B cell (primary cell): Measurements from ENCODE around the gene NLRP9.

Experiments
- EZH2 ChIP-seq: IDR thresholded peaks from 2 replicates; pipeline ENCODE4 v1.6.1; 2012; ENCODE audit warnings: borderline replicate concordance, low read depth, mild to moderate bottlenecking, moderate library complexity, low read length; ENCODE audit not compliant: insufficient read depth, poor library complexity, severe bottlenecking
- TF ChIP-seq, protein P1 (sequence below): fragments of 200-600 bp; IDR thresholded peaks from one replicate; pipeline ENCODE4 v1.8.0; 2022; ENCODE audit warnings: antibody characterized with exemption, mild to moderate bottlenecking

DNA sequence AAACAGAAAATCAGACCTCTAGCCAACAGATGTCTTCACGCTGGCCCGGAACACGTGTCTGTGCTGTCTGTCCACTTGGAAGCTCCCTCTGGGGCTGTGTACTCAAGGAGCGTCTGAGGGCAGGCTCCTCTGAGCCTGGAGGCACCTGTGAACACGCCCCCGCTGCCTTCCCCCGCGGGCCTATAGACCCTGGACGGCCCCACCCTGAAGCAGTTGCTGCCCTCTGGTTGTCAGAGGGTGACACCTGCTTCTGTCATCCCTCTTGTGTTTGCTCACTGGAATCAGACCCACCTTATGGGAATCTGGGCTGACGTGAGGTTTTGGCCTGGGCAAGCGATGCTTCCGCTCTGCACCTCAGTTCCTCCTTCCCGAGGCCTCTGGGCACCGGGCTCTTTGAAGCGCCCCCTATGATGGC, 44.0 kb downstream of the NLRP9 start:
- TF ChIP-seq, protein P1, sequence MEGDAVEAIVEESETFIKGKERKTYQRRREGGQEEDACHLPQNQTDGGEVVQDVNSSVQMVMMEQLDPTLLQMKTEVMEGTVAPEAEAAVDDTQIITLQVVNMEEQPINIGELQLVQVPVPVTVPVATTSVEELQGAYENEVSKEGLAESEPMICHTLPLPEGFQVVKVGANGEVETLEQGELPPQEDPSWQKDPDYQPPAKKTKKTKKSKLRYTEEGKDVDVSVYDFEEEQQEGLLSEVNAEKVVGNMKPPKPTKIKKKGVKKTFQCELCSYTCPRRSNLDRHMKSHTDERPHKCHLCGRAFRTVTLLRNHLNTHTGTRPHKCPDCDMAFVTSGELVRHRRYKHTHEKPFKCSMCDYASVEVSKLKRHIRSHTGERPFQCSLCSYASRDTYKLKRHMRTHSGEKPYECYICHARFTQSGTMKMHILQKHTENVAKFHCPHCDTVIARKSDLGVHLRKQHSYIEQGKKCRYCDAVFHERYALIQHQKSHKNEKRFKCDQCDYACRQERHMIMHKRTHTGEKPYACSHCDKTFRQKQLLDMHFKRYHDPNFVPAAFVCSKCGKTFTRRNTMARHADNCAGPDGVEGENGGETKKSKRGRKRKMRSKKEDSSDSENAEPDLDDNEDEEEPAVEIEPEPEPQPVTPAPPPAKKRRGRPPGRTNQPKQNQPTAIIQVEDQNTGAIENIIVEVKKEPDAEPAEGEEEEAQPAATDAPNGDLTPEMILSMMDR, result no peak
- no peak for TF ChIP-seq EZH2
